GM06990 (cell line): Measurements from ENCODE around the gene ZDHHC5.

Source experiments
- DNase-seq: peaks from one replicate; pipeline ENCODE4 v3.0.0-alpha.2; 2011; ENCODE audit not compliant: insufficient read length; ENCODE audit errors: extremely low read depth
- H3K27me3 ChIP-seq: replicated peaks from 2 replicates; pipeline ENCODE4 v1.6.0; 2011; ENCODE audit warnings: low read length; ENCODE audit not compliant: control insufficient read depth, insufficient read depth
- H3K36me3 ChIP-seq: 2 replicates; pipeline ENCODE4 v1.5.1; 2011; ENCODE audit warnings: low read length; ENCODE audit not compliant: control insufficient read depth, insufficient read depth
- H3K4me3 ChIP-seq: replicated peaks from 2 replicates; pipeline ENCODE4 v1.5.1; 2011; ENCODE audit warnings: low read depth, mild to moderate bottlenecking, control low read depth, low read length
- TF ChIP-seq, protein P1 (sequence below): IDR thresholded peaks from 2 replicates; pipeline ENCODE4 v1.5.1; 2011; ENCODE audit warnings: low read length, control low read depth, mild to moderate bottlenecking, inconsistent platforms; ENCODE audit not compliant: insufficient read depth, poor library complexity, severe bottlenecking

The ZDHHC5 gene

GRCh38 chr11:57624864-57625263, 43.0 kb upstream of the ZDHHC5 start:
- TF ChIP-seq, protein P1, sequence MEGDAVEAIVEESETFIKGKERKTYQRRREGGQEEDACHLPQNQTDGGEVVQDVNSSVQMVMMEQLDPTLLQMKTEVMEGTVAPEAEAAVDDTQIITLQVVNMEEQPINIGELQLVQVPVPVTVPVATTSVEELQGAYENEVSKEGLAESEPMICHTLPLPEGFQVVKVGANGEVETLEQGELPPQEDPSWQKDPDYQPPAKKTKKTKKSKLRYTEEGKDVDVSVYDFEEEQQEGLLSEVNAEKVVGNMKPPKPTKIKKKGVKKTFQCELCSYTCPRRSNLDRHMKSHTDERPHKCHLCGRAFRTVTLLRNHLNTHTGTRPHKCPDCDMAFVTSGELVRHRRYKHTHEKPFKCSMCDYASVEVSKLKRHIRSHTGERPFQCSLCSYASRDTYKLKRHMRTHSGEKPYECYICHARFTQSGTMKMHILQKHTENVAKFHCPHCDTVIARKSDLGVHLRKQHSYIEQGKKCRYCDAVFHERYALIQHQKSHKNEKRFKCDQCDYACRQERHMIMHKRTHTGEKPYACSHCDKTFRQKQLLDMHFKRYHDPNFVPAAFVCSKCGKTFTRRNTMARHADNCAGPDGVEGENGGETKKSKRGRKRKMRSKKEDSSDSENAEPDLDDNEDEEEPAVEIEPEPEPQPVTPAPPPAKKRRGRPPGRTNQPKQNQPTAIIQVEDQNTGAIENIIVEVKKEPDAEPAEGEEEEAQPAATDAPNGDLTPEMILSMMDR = no peak
- no peaks in the 10 kb centered on the region; the same call in 1 of the 2 replicates for H3K27me3 ChIP-seq
- no peak overlapping the region for H3K4me3 ChIP-seq
- DNase-seq = no peak
- no peaks in the 10 kb centered on the region for H3K36me3 ChIP-seq

- Histone ChIP-seq H3K4me3 (no peak overlapping the region), H3K27me3 (no peaks in the 10 kb centered on the region; the same call in 1 of the 2 replicates), H3K36me3 (no peaks in the 10 kb centered on the region)
- no peak for DNase-seq
- TF ChIP-seq, protein P1 = no peak
These were observed 41.0 kb upstream of the ZDHHC5 start for GRCh38 chr11:57626895-57627294.

DNA sequence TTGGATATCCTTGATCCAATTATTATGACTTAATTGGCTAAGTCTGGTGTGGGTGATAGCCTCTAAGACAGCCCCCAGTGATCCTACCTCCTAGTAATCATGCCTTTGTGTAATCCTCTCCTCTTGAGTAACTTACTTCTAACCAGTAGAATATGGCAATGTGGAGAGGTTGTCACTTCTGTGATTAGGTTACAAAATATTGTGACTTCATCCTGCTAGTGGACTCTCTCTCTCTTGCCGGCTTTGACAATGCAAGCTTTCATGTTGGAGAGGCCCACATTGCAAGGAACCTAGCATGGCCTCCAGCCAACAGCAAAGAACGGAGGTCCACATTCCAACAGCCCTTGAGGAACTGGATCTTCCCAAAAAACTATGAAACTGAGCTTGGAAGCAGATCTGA, 37.7 kb upstream of the ZDHHC5 start:
- Histone ChIP-seq H3K4me3 (no peak overlapping the region), H3K27me3 (peaks cover 3% of the 10 kb centered on the region), H3K36me3 (no peaks in the 10 kb centered on the region)
- TF ChIP-seq, protein P1 = no peak
- no peak for DNase-seq

- TF ChIP-seq, protein P1 = no peak
- Histone ChIP-seq H3K36me3 (no peaks in the 10 kb centered on the region), H3K27me3 (peaks cover 3% of the 10 kb centered on the region), H3K4me3 (no peak overlapping the region)
- no peak for DNase-seq
These were observed 35.8 kb upstream of the ZDHHC5 start for GRCh38 chr11:57632116-57632515.

GRCh38 chr11:57633394-57634070, 34.4 kb upstream of the ZDHHC5 start:
- TF ChIP-seq, protein P1 = no peak
- Histone ChIP-seq H3K36me3 (no peaks in the 10 kb centered on the region), H3K27me3 (peaks cover 3% of the 10 kb centered on the region), H3K4me3 (no peak overlapping the region)
- no peak for DNase-seq

- Histone ChIP-seq H3K27me3 (peaks cover 3% of the 10 kb centered on the region), H3K36me3 (no peaks in the 10 kb centered on the region), H3K4me3 (no peak overlapping the region)
- DNase-seq = no peak
- TF ChIP-seq, protein P1 = no peak
These were observed 33.6 kb upstream of the ZDHHC5 start for GRCh38 chr11:57634311-57634710.
